H1 (cell line): Measurements from ENCODE around the gene KRT7. TPM values are rescaled to one million over a fixed set of nuclear protein-coding genes. Genes with fewer than 3 reads are reported as not detected.

Experiments used
- CTCF ChIA-PET: fragments of 300-600 bp; sonication (Branson Sonifier 250); formaldehyde crosslinking; loops from one replicate; lab custom pipeline; 2021; ENCODE audit not compliant: partially characterized antibody; lab: Charles Lee
- POLR2A ChIA-PET: fragments of 300-600 bp; sonication (Branson Sonifier 250); formaldehyde crosslinking; loops from one replicate; lab custom pipeline; 2021; ENCODE audit warnings: inconsistent platforms; ENCODE audit not compliant: partially characterized antibody; lab: Charles Lee
- DNase-seq, 2 experiments: peaks; one replicate each; pipeline versions ENCODE4 v3.0.0 to v3.0.0-alpha.2; 2010 to 2022; ENCODE audit warnings: low spot score in 2 of 2, low read depth in 1 of 2, mixed read lengths in 1 of 2
- FAIRE-seq: peaks from 2 replicates; lab custom pipeline; 2011; peaks lifted over from hg19 to GRCh38; lab: Jason Lieb, UNC
- H2AFZ ChIP-seq: 2 replicates; pipeline ENCODE4 v1.8.1; 2012; ENCODE audit warnings: low read length, inconsistent platforms
- H2AK5ac ChIP-seq: 2 replicates; pipeline ENCODE4 v1.6.1; 2013; ENCODE audit warnings: low read depth, low read length
- H2BK120ac ChIP-seq: replicated peaks from 2 replicates; pipeline ENCODE3; 2013; ENCODE audit warnings: low read depth, low read length, inconsistent platforms
- H2BK12ac ChIP-seq: 2 replicates; pipeline ENCODE4 v1.6.1; 2013; ENCODE audit warnings: low read depth, low read length
- H2BK15ac ChIP-seq: 2 replicates; pipeline ENCODE4 v1.6.1; 2013; ENCODE audit warnings: low read length
- H2BK20ac ChIP-seq: 2 replicates; pipeline ENCODE4 v1.6.1; 2013; ENCODE audit warnings: low read length
- H2BK5ac ChIP-seq: 2 replicates; pipeline ENCODE4 v1.6.1; 2013; ENCODE audit warnings: low read depth, low read length
- H3K14ac ChIP-seq: 2 replicates; pipeline ENCODE4 v1.6.1; 2013; ENCODE audit warnings: inconsistent platforms; ENCODE audit not compliant: insufficient read length
- H3K18ac ChIP-seq: 2 replicates; pipeline ENCODE4 v1.6.1; 2013; ENCODE audit warnings: low read length; ENCODE audit errors: extremely low read depth
- H3K23ac ChIP-seq: 2 replicates; pipeline ENCODE4 v1.6.1; 2013; ENCODE audit warnings: inconsistent platforms; ENCODE audit not compliant: insufficient read length
- H3K23me2 ChIP-seq: 2 replicates; pipeline ENCODE4 v1.6.1; 2013; ENCODE audit warnings: low read depth, low read length
- H3K27ac ChIP-seq: 2 replicates; pipeline ENCODE4 v1.6.1; 2011; ENCODE audit warnings: low read depth, low read length, inconsistent platforms
- H3K27me3 ChIP-seq, 4 experiments: replicated peaks in 1 of 4; 1 replicate in 1 of 4; 2 replicates in 3 of 4; pipeline versions ENCODE4 v1.6.1 to v1.8.1; 2011 to 2013; ENCODE audit warnings: low read length in 3 of 4, mild to moderate bottlenecking in 3 of 4, inconsistent platforms in 2 of 4, mixed read lengths in 2 of 4, moderate library complexity in 1 of 4; ENCODE audit not compliant: control insufficient read depth in 3 of 4, insufficient read depth in 3 of 4; ENCODE audit errors: extremely low read depth in 1 of 4
- H3K36me3 ChIP-seq, 4 experiments: 2 replicates each; pipeline versions ENCODE4 v1.6.1 to v1.8.1; 2011 to 2013; ENCODE audit warnings: mild to moderate bottlenecking in 4 of 4, low read length in 3 of 4, moderate library complexity in 2 of 4, control low read depth in 1 of 4, inconsistent platforms in 1 of 4; ENCODE audit not compliant: insufficient read depth in 4 of 4, control insufficient read depth in 2 of 4
- H3K4ac ChIP-seq: replicated peaks from 2 replicates; pipeline ENCODE3; 2013; ENCODE audit warnings: low read length, low read depth, mixed read lengths, inconsistent platforms; ENCODE audit not compliant: insufficient read length
- H3K4me1 ChIP-seq, 4 experiments: replicated peaks in 1 of 4; 1 replicate in 1 of 4; 2 replicates in 3 of 4; pipeline versions ENCODE4 v1.6.1 to v1.8.1; 2011 to 2013; ENCODE audit warnings: low read length in 3 of 4, inconsistent platforms in 2 of 4, mixed read lengths in 1 of 4; ENCODE audit not compliant: insufficient read depth in 4 of 4, control insufficient read depth in 3 of 4
- H3K4me2 ChIP-seq, 2 experiments: 2 replicates each; pipeline versions ENCODE4 v1.6.1 to v1.8.1; 2011 to 2013; ENCODE audit warnings: low read depth in 2 of 2, low read length in 2 of 2, control low read depth in 1 of 2, inconsistent platforms in 1 of 2, mild to moderate bottlenecking in 1 of 2; ENCODE audit not compliant: insufficient read depth in 1 of 2
- H3K4me3 ChIP-seq, 4 experiments: fragments of 200-600, 300-600 bp in 1 of 4; sonication (generic), shearing (Covaris generic), sonication (Bioruptor Twin) in 1 of 4; 2 replicates each; pipeline versions ENCODE4 v1.5.1 to v1.8.1; 2011 to 2016; ENCODE audit warnings: low read length in 4 of 4, low read depth in 3 of 4, control low read depth in 2 of 4, inconsistent platforms in 2 of 4, mild to moderate bottlenecking in 2 of 4, mixed read lengths in 1 of 4, moderate library complexity in 1 of 4; ENCODE audit not compliant: insufficient read depth in 2 of 4; ENCODE audit errors: extremely low read depth in 1 of 4
- H3K56ac ChIP-seq: replicated peaks from 2 replicates; pipeline ENCODE3; 2013; ENCODE audit warnings: low read depth, mild to moderate bottlenecking, mixed read lengths, low read length, inconsistent platforms; ENCODE audit not compliant: insufficient read length
- H3K79me1 ChIP-seq: 2 replicates; pipeline ENCODE4 v1.6.1; 2013; ENCODE audit warnings: low read depth, low read length, control low read depth
- H3K79me2 ChIP-seq, 2 experiments: 2 replicates each; pipeline versions ENCODE4 v1.6.1 to v1.8.1; 2012 to 2013; ENCODE audit warnings: low read length in 2 of 2, mild to moderate bottlenecking in 2 of 2, inconsistent platforms in 1 of 2; ENCODE audit not compliant: insufficient read depth in 2 of 2, control insufficient read depth in 1 of 2
- H3K9ac ChIP-seq, 4 experiments: replicated peaks in 1 of 4; 1 replicate in 1 of 4; 2 replicates in 3 of 4; pipeline versions ENCODE4 v1.6.1 to v1.8.1; 2011 to 2013; ENCODE audit warnings: low read depth in 3 of 4, low read length in 3 of 4, control low read depth in 2 of 4, mild to moderate bottlenecking in 2 of 4, moderate library complexity in 2 of 4, inconsistent platforms in 1 of 4; ENCODE audit errors: extremely low read depth in 1 of 4
- H3K9me3 ChIP-seq, 2 experiments: 2 replicates each; pipeline versions ENCODE4 v1.6.1 to v1.8.1; 2012 to 2013; ENCODE audit warnings: mild to moderate bottlenecking in 2 of 2, moderate library complexity in 2 of 2, control low read depth in 1 of 2, inconsistent platforms in 1 of 2, low read depth in 1 of 2, low read length in 1 of 2, mixed read lengths in 1 of 2; ENCODE audit not compliant: insufficient read depth in 2 of 2
- H4K20me1 ChIP-seq, 2 experiments: replicated peaks in 1 of 2; 2 replicates each; pipeline versions ENCODE3 to v1.8.1; 2011 to 2013; ENCODE audit warnings: inconsistent platforms in 2 of 2, low read length in 2 of 2, mild to moderate bottlenecking in 1 of 2; ENCODE audit not compliant: insufficient read depth in 2 of 2, control insufficient read depth in 1 of 2
- H4K5ac ChIP-seq: 2 replicates; pipeline ENCODE4 v1.6.1; 2013; ENCODE audit warnings: low read length, low read depth, mixed read lengths, inconsistent platforms; ENCODE audit not compliant: insufficient read length
- H4K8ac ChIP-seq: 2 replicates; pipeline ENCODE4 v1.8.0; 2013; ENCODE audit warnings: mild to moderate bottlenecking, moderate library complexity, low read length, inconsistent platforms; ENCODE audit not compliant: insufficient read depth; ENCODE audit errors: extremely low read depth
- H4K91ac ChIP-seq: replicated peaks from 2 replicates; pipeline ENCODE3; 2013; ENCODE audit warnings: low read length, mixed read lengths, inconsistent platforms; ENCODE audit not compliant: insufficient read length
- BRCA1 ChIP-seq: IDR thresholded peaks from 2 replicates; pipeline ENCODE4 v1.6.1; 2012; ENCODE audit warnings: low read depth, low read length, improper control_type of control experiment
- E2F6 ChIP-seq: IDR thresholded peaks from 2 replicates; pipeline ENCODE4 v1.6.1; 2012; ENCODE audit warnings: inconsistent platforms
- EZH2 ChIP-seq: fragments of 200-600 bp; sonication (generic); IDR thresholded peaks from 2 replicates; pipeline ENCODE4 v1.7.1; 2012; ENCODE audit warnings: low read depth, mild to moderate bottlenecking, moderate library complexity, low read length, inconsistent platforms; ENCODE audit not compliant: severe bottlenecking
- KDM4A ChIP-seq: IDR thresholded peaks from one replicate; pipeline ENCODE4 v1.7.1; 2012; ENCODE audit warnings: low read depth, mild to moderate bottlenecking, moderate library complexity, low read length, inconsistent platforms; ENCODE audit not compliant: severe bottlenecking
- NANOG ChIP-seq: IDR thresholded peaks from 2 replicates; pipeline ENCODE4 v1.6.1; 2011; ENCODE audit warnings: low read length, low read depth, mild to moderate bottlenecking, inconsistent platforms; ENCODE audit not compliant: insufficient read depth, poor library complexity, severe bottlenecking
- NRF1 ChIP-seq: IDR thresholded peaks from 2 replicates; pipeline ENCODE4 v1.6.1; 2011; ENCODE audit warnings: mild to moderate bottlenecking, low read depth, low read length, improper control_type of control experiment
- TAF7 ChIP-seq: optimal IDR thresholded peaks from 2 replicates; pipeline ENCODE3; 2011; ENCODE audit warnings: low read depth, mild to moderate bottlenecking, inconsistent platforms, low read length, moderate library complexity, borderline replicate concordance
- TBP ChIP-seq: IDR thresholded peaks from 2 replicates; pipeline ENCODE4 v1.6.1; 2011; ENCODE audit warnings: low read depth, low read length, improper control_type of control experiment
- USF2 ChIP-seq: IDR thresholded peaks from 2 replicates; pipeline ENCODE4 v1.6.1; 2011; ENCODE audit warnings: low read length, improper control_type of control experiment
- WGBS, 2 experiments: shearing (Covaris generic) in 1 of 2; methylation state at CpG; one replicate each; pipeline versions ENCODE4 v1.1.6 to v1.1.7; 2013 to 2015; ENCODE audit warnings: low lambda C conversion rate in 2 of 2, mixed read lengths in 2 of 2, inconsistent platforms in 1 of 2, low coverage in 1 of 2, missing lambda C conversion rate in 1 of 2; ENCODE audit not compliant: insufficient replicate concordance in 2 of 2, insufficient coverage in 1 of 2, insufficient read length in 1 of 2; ENCODE audit errors: extremely low coverage in 1 of 2, missing lambda C conversion rate in 1 of 2; 5-methylcytosine and 5-hydroxymethylcytosine counted together
- polyA plus RNA-seq, 7 experiments: library from polyadenylated mRNA; depleted of rRNA in 3 of 7; stranded (reverse) in 5 of 7; unstranded in 2 of 7; fragments of >200 nt in 5 of 7; fragments of 200-250 nt in 2 of 7; gene quantifications; 1 replicate in 5 of 7; 2 replicates in 1 of 7; 4 replicates in 1 of 7; pipeline versions ENCODE4 v1.2.1 to v1.2.3, GENCODE V29; 2011 to 2013; ENCODE audit warnings: missing spikeins in 2 of 7, mixed read lengths in 2 of 7
- total RNA-seq: library from RNA; stranded (reverse); fragmentation: NEBNext Ultra II Directional; extraction: Animal tissue kit (Norgen Biotek cat#: 25700); gene quantifications from 2 replicates; pipeline ENCODE4 v1.2.1, GENCODE V29; 2021

Gene KRT7
- total and polyA plus RNA-seq, 2 of the 8 experiments (the other 6 are each of a cell fraction or from before 2014, with no cell fraction given), result 13.2 to 19.0 TPM

GRCh38 chr12:52233462-52234207, 592 bp downstream of the KRT7 start:
- FAIRE-seq, result no peak
- ChIA-PET POLR2A (interaction anchor here (0.7 to 2.0 kb wide), 7 partner anchors 8 to 715 kb away, joined by 3 to 5 read pairs (median 3); partner anchors contain the start of gene KRT18), CTCF (interaction anchor here (0.7 to 17.6 kb wide), 12 partner anchors 11 to 194 kb away, joined by 3 to 151 read pairs (median 5); no protein-coding TSS in a partner anchor)
- H4K91ac ChIP-seq, result peak overlapping the region; percentile 14
- no peak overlapping the region for H2BK20ac ChIP-seq
- peak overlapping the region; percentile 76 to 82 for H3K4me2 ChIP-seq
- WGBS, 2 experiments, result 5% methylated on average over 29 of the region's 40 CpGs; no CpG with 5 or more reads in 1 of the 2 experiments
- H3K56ac ChIP-seq, result no peak overlapping the region
- peak overlapping the region; percentile 66; the same call in 1 of the 2 replicates for H2BK15ac ChIP-seq
- no peak overlapping the region for H3K23ac ChIP-seq
- H3K9me3 ChIP-seq, result no peaks in the 10 kb centered on the region
- no peaks in the 10 kb centered on the region for H3K79me1 ChIP-seq
- H2BK120ac ChIP-seq, result no peak overlapping the region
- no peak overlapping the region for H3K4ac ChIP-seq
- H3K27ac ChIP-seq, result no peak overlapping the region
- H3K18ac ChIP-seq, result peak overlapping the region; percentile 89
- no peak overlapping the region for H4K8ac ChIP-seq
- peaks cover 8% of the 10 kb centered on the region; the same call in 1 of the 2 replicates for H3K23me2 ChIP-seq
- no peaks in the 10 kb centered on the region; a peak in 1 of 8 replicates for H3K36me3 ChIP-seq
- no peak overlapping the region for H2AK5ac ChIP-seq
- no peak overlapping the region for H3K14ac ChIP-seq
- peak overlapping the region; percentile 41 to 68 (median 59) for H3K4me3 ChIP-seq
- H4K5ac ChIP-seq, result no peak overlapping the region
- peak overlapping the region; percentile 29; the same call in 1 of the 2 replicates for H2BK12ac ChIP-seq
- peaks cover 0 to 50% (median 26%) of the 10 kb centered on the region in 4 experiments; a peak in 6 of 7 replicates for H3K27me3 ChIP-seq
- H2BK5ac ChIP-seq, result peak overlapping the region; percentile 7; the same call in 1 of the 2 replicates
- no peaks in the 10 kb centered on the region for H4K20me1 ChIP-seq
- H3K79me2 ChIP-seq, result no peaks in the 10 kb centered on the region
- no peak overlapping the region for H2AFZ ChIP-seq
- peaks cover 14 to 42% (median 28%) of the 10 kb centered on the region in 4 experiments for H3K4me1 ChIP-seq
- peak overlapping the region in 3 of 4 experiments; percentile 25 to 43 (median 29); a peak in 3 of 7 replicates for H3K9ac ChIP-seq
- DNase-seq, result peak in 1 of 2 experiments; percentile 70
- peak; percentile 66 for TF ChIP-seq E2F6
- peak; percentile 79 for TF ChIP-seq KDM4A
- no peak for TF ChIP-seq TAF7
- no peak for TF ChIP-seq NANOG
- TF ChIP-seq NRF1, result no peak
- 0 out of 2 replicates have a peak, but pooled peaks have one; percentile 14 for TF ChIP-seq TBP
- TF ChIP-seq USF2, result no peak
- TF ChIP-seq BRCA1, result no peak
- peak; percentile 46 for TF ChIP-seq EZH2
